Measurements from ENCODE around the gene LCN2. TPM values are rescaled to one million over a fixed set of nuclear protein-coding genes. Genes with fewer than 3 reads are reported as not detected.

Gene LCN2
- total RNA-seq, 1 donor from 2014 or later = not detected

DNA sequence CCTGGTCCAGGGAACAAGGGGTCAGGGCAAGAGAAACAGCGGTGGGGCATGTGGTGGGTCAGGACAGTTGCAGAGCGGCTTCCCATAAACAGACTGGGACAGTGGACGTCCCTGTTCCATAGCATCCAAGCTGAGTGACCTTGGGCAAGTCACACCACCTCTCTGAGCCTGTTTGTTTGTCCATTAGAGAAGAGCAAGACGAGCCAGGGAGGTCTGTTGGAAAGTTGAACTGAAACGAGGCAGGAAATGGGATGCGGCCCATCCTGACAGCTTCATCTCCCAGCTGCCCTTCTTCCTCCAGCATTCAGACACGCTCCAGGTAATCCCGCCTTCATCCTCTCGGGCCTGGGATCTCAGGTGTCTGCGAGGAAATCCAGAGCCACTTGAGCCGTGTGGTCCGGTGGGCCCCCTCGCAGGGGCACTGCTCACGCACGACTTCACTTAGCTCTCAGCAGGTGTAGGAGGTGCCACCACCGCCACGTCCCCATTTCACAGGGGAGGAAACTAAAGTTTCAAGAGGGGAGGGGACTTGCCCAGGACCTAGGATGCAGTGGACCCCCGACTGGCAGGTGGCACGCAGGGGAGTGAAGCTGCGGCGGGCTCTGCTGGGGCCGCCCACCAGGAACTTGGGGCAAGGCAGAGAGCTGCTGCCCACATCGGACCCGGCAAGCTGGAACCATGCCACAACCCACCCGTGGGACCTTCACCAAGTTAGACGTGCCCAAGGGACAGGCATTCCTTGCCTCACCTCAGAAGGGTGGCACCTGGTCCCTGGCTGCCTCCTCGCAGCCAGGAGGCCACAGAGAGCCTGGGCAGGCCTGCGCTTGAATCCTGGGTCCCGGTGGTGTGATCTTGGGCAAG is 34.7 kb upstream of the LCN2 start:
- no peak for DNase-seq (ENCODE audit: low read depth in 2 of 2)

DNA sequence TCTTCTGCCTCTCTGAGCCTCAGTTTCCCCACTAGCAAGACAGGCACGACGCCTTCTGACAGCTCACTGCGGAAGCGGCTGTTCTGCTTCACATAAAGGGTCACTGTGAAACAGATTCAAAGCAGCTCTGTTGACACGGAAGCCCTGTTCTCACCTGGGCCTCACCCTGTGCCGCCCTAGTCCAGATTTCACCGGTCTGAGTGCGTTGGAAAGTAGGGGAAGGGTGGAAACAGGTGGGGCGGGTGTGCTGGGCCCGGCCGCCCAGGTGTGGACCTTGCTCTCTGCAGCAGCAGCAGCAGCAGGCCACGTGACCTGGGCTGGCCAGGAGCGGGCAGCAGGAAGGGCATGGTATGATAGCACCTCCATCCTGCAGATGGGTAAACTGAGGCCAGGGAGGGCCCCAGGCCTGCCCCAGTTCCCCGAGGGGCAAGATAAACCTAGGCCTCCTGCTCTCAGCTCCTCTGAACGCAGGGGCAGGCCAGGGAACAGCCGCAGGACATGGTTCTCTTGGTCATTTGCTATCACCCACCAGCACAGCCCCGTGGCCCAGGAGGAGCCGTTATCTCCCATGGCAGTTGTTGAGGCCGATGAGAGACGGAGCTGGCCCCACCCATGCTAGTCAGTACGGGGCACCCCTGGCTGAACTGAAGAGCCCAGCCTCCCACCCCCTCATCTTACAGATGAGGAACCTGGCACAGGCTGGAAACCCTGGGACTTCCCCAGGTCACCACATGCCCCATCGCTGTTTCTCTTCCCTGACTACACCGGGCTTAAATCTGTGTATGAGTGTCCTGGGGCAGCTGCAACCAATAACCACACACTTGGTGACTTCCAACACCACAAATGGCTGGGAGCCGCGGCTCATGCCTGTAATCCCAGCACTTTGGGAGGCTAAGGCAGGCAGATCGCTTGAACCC is 33.8 kb upstream of the LCN2 start:
- DNase-seq (ENCODE audit: low read depth in 2 of 2) = no peak

DNA sequence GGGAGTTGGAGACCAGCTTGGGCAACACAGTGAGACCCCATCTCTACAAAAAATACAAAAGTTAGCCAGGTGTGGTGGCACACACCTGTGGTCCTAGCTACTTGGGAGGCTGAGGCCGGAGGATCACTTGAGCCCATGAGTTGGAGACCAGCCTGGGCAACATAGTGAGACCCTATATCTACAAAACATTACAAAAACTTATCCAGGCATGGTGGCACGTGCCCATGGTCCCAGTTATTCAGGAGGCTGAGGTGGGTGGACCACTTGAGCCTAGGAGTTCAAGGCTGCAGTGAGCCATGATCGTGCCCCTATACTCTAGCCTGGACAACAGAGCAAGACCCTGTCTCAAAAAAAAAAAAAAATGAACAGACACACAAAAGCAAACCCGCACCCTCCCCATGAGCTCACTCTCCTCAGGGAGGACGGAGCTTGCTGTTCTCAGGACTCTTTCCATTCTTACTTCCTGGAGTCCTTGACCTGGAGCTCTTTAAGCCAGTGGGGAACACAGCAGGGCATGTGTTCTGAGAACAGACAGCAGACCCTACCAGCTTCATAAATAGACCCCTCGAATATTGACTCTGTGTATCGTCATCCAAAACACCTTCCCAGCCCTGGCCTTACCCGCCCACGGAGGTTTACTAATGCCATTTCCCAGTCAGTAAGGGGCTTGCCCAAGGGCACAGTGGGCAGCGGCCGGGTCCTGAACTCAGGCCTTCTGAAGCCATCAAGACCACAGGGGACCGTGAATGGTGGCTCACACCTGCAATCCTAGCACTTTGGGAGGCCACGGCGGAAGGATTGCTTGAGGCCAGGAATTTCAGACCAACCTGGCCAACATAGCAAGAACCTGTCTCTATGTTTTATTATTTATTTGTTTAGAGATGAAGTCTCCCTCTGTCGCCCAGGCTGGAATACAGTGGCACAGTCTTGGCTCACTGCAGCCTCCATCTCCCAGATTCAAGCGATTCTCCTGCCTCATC is 32.9 kb upstream of the LCN2 start:
- DNase-seq (ENCODE audit: low read depth in 2 of 2) = no peak

DNA sequence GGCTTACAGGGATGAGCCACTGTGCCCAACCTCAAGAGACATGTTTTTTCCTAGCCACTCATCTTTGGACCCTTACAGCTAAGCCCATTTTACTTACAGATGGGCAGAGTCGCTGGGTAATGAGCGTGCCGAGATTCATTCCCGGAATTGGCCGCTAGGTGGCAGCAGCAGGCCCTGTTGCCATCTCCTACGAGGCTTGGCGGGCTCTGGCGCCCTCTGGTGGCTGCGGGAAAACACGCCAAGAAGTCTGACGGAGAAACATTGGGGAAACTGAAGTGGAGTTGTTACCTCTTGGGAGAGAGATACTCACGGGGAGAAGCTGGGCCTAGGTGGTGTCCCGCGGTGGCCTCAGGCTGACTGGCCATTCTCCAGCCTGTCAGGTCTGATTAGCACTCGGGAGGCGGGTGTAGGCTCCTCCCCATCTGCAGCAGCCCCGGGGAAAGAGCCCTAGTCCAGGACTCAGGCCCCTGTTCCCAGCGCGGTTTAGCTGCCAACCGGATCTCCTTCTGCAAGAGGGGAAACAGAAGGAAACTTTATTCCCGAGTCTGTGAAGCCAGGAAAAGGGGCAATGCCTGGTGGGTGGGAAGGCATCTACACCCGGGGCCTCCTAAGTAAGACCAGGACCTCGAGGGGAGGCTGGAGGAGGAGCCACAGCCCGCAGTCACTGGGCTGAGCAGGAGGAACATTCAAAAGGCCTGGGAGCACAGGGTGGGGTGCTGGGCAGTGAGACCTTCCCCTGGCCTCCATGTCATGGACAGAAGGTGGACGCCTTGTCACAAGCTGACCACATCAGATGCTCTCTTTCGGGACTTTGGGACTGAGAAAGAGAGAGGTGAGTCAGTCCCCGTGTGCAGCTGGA is 31.4 kb upstream of the LCN2 start:
- peak; percentile 71 to 87 for DNase-seq (ENCODE audit: low read depth in 2 of 2)

DNA sequence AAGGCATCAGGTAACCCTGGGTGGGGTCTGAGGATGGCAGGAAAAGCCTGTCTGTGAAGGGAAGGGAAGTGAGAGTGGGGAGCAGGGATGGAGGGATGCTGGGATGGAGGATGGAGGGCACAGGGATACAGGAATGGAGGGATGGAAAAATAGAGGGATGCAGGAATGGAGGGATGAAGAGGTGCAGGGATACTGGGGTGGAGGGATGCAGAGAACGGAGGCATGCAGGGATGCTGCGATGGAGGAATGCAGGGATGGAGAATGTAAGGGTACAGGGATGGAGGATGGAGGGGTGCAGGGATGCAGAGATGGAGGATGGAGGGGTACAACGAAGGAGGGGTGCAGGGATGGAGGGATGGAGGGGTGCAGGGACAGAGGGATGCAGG is 30.8 kb upstream of the LCN2 start:
- DNase-seq (ENCODE audit: low read depth in 2 of 2) = no peak

DNA sequence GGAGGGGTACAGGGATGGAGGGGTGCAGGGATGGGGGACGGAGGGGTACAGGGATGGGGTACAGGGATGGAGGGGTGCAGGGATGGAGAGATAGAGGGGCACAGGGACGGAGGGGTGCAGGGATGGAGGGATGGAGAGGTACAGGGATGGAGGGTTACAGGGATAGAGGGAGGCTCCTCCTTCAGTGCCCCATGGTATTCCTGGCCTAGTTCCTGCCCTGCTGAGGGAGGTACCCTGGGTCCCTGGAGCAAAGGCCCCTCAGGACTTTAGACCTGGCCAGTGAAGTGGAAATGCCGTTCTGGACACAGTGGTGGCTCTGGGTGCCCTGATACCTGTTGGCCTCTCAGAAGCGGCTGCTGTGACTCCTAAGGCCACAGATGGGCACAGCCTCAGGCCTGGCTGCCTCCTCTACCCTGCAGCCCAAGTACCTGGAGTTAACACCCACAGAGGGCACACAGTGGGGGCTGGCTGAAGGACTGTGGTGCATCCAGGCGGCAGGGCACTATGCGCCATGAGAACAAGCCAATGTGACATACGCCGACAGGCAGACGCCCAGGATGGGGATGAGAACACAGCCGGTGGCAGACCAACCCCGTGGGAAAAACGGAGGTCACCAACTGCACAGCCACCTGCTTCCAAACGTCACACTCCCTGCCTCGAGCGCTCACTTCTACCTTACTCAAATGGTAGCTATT is 30.1 kb upstream of the LCN2 start:
- no peak for DNase-seq (ENCODE audit: low read depth in 2 of 2)

DNA sequence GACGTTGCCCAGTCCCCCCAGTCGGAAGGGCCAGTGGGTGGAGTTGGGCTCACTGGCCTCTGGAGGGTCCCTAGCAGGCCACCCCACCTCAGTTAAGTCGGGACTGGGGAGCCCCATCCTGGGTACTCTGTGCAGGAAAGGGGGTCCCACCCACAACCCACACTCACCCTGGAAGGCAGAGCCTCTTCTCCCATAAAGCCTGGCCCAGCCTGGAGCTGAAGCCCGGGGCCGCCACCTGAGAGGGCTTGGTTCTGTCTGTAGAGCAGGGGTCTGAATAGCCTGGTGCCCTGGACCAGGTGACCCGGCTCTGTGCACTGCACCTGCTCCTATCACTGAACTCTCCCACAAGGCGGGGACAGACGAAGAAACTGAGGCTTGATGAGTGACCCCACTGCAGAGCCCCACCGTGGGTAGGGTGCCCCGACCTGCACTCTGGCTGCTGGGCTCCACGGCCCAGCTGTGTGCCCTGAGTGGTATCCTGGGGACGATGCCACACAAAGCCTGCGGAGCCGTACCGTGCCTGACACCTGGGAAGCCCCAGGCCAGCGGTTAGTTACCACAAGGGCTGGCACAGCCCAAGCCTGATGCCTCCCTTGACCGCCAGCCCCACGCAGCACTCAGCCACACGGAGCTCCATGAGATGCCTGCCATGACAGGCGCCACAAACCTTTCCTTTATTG is 29.1 kb upstream of the LCN2 start:
- no peak for DNase-seq (ENCODE audit: low read depth in 2 of 2)

DNA sequence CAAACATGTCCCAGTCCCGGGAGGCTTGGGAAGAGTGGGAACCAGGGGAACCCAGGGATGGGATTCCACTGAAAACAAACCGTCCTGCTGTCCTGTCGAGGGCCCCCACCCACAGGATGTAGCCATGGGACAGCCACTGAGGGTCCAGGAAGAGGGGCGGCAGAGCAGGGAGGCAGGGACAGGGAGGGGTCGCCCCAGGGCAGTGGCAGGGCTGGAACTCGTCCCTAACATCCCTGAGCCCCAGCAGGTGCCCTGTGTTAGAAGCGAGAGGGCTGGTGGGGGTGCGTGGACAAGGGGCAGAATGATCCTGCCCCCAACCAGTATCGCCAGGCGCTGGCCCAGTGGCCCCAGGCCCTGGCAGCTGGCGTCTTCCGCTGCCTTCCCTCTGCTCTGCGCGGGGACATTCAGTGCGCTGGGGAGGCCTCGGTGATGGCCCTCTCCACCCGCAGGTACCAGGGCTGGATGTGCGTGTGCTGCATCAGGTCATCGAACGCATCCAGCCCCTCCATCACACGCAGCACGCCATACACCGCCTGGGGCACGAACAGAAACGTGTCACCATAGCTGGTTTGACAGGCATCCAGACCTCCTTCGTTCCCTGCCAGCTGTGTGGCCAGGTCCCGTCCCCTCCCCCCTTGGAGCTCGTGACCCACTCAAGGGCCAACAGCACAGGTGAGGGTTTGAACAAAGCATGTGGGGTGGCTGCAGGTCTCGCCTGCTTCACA is 28.4 kb upstream of the LCN2 start:
- DNase-seq (ENCODE audit: low read depth in 2 of 2) = no peak

DNA sequence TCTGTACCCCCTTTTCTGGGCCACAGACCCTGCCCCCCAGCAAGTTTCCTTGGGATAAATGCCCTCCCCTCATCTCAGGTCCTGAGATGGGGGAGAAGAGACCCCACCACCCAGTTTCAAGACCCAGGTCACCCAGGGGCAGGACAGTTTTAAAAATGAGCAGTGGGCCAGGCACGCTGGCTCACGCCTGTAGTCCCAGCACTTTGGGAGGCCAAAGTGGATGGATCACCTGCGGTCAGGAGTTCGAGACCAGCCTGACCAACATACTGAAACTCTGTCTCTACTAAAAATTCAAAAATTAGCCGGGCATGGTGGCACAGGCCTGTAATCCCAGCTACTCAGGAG is 27.8 kb upstream of the LCN2 start:
- no peak for DNase-seq (ENCODE audit: low read depth in 2 of 2)

DNA sequence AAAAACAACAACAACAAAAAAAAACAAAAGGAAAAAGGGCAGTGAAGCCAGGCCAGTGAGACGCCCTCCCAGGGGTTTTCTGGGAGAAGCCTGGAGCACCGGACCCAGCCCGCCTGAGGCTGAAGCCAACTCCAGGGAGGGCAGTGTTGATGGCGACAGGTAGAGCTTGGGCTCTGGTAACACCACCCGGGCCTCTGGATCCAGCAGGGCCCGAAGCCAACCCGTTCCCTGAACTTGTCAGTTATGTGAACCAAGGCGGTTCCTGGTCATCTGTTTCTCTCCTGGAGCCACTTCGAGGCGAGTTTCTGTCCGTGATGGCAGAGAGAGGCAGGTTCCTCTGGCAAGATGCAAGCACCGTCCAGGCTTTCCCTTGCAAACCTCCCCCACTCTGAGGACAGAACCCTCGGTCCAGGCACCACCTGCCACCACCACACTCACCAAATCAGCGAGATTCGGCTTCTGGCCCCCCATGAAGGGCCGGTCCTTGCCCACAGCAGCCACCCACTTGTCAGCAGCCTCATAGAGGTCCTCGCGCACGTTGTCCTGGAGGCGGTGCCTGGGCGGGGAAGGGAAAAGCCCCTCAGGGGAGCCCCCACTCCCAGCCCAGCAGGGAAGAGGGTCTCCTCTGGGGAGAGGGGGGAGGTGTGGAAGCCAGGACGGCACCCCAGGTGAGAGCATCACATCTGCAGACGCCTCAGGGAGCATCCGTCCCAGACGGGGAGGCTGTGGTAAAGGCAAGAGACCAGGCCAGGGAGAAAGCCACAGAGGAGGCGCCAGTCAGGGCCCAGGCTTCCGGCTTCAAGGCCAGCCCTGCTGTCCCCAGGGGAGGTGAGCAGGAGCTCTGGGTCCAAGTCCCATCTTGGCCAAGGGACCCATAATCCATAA is 27.1 kb upstream of the LCN2 start:
- DNase-seq (ENCODE audit: low read depth in 2 of 2) = no peak

DNA sequence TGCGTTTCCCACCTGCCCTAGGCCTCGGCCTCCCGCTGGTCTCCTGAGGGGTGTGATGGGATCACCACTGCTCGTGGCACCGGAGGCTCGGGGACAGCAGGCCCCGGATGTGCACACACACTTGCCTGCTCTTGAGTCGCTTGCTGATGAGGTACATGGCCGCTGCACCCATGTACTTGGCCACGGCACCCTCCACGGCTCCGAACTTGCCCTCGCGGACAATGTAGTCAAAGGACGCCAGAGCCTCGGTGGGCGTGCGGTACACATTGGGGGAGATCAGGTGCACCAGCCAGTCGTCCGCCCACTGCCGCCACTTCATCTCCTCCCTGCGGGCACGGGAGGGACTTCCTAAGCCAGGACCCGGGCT is 26.5 kb upstream of the LCN2 start:
- DNase-seq (ENCODE audit: low read depth in 2 of 2) = no peak

DNA sequence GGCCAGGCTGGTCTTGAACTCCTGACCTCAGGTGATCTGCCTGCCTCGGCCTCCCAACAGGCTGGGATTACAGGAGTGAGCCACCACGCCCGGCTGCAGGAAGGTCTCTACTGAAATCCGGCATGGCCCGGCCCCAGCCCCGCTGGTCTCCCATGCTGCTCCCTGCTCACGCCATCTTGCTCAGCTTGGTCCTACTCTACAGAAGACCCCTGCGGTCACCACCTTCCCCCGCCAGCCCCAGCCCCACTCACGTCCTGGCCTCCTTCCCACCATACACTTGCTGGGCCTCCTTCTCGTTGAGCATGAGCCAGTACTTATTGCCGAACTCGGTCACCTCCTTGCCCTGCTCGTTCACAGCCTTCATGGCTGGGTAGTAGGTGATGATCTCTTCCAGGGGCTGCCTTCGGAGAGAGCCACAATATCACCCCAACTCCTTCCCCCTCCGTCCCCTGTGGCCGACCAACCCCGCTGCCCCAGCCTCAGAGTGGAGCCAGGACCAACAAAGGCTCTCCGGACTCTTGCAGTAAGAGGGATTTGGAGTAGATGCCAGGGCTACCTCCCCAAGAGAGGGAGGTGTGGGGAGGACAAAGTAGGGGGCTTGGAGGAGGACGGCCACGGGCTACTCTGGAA is 25.7 kb upstream of the LCN2 start:
- DNase-seq (ENCODE audit: low read depth in 2 of 2) = no peak

DNA sequence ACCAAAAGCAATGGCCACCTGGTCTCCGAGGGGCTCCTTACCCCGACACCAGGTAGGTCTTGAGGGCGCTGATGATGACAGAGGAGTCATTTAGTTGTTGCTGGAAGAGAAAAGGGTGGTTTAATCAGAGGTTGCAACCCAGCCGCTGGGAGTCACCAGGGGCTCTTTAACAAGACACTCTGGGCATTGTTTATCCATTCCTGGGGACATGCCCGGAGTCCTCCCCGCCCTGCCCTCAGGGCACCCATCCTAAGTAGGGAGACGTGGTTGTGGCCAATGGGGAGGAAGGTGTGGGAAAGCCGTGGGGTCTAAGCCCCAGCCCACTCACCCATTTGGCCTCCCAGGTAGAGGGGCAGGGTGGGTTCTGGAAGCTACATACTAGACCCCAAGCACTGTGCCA is 24.8 kb upstream of the LCN2 start:
- no peak for DNase-seq (ENCODE audit: low read depth in 2 of 2)

DNA sequence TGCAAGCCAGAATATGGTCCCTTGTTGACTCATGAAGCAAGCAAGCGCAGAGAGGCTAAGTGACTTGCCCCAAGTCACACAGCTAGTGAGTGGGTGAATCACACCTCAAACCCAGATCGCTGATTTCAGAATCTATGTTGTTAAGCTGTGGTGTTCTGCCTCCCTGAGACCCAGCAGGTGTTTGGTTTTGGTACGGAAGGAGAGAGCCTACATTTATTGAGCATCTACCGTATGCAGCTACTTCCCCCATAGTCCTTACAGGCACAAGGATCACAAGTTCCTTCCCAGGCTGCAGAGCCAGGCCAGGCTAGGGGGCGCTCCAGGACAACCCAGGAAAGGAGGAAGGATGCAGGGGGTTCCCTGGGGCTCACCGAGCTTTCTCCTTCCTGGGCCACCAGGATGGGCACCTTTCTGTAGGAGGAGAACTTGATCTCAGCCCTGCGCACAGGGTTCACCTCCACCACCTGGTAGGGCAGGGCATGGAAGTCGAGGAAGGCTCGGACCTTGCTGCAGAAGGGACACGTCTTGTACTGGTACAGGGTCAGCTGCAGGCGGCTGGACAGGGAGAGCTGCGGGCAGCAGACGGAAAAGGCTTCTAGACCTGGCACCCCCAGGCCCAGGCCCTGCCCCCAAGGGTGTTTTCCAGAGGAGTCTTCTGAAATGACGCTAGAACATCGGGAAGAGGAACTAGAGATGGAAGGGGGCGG is 24.2 kb upstream of the LCN2 start:
- peak in 1 of 2 donors; percentile 66 for DNase-seq (ENCODE audit: low read depth in 2 of 2)

DNA sequence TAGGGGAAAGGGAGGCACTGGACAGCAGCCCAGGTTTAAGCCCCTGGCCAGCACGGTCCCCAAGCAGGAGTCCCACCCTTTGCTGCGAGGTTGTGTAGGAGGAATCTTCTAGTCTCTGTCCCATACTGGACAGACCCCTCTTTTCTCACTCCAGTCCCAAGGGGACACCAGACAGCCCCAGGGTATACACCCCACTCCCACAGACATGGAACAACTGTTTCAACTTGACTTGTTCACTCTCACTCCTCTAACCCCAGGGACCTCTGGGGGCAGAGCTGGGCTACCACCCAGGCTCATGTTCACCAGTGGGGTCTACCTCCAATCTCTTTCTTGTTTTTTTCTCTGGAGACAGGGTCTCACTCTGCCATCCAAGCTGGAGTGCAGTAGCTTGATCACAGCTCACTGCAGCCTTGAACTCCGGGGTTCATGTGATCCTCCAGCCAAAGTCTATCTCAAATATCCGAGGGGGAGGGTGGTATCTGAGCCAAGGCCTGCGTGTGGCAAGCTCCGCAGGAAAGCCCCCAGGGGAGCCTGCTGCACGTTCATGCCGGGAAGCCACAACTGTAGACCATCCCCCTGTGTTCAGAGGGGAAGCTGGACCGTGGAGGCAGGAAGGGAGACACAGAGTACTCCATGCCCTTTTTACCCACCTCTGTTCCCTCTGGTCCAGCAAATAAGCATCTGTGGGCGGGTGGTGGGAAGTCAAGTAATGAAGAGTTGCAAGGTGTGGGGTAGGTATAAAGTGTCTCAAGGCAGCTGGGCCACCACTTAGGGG is 23.5 kb upstream of the LCN2 start:
- no peak for DNase-seq (ENCODE audit: low read depth in 2 of 2)

DNA sequence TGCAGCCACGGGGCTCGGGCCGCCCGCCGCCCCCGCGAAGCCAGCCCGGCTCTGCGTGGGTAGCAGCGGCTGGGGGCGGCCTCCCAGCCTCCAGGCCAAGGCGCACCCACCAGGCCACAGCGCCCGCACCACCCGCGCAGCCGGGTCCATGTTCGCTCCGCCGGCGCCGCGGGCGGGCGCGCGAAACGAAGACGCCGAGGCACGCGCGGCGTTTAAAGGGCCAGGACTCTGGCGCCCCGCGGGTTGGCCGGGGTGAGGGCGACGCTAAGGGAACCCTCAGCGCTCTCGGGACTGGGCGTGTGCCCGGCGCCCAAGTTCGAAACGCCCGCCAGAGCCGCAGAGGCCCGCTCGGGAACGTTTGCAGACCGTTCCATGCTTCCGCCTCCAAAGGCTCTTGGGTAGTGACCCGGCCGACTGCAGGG is 21.7 kb upstream of the LCN2 start, which contains the start of gene PTGES2:
Gene PTGES2, minus strand, starts transcription at position 162 of the 422 bp plus-strand sequence. Its CDS starts 12 bp downstream, at position 150.
- DNase-seq (ENCODE audit: low read depth in 2 of 2) = peak; percentile 67 to 86

All from dermis microvascular lymphatic vessel endothelial cell (primary cell).